ENCODE measurements around the gene SPR.

The SPR gene

GRCh38 chr2:72897785-72898584, 10.8 kb downstream of the SPR start:
- DNase-seq (ENCODE audit: low read depth in 1 of 2, low spot score in 1 of 2) = no peak
- no peak overlapping the region for H3K4me3 ChIP-seq (replicated peaks; ENCODE audit: insufficient read depth, low read length)
- no peak overlapping the region for H3K27ac ChIP-seq (replicated peaks)
- H3K27me3 ChIP-seq (ENCODE audit: insufficient read depth, poor library complexity, severe bottlenecking) = peaks cover 22% of the 10 kb centered on the region
- TF ChIP-seq SPI1 (IDR thresholded peaks at IDR 0.05; ENCODE audit: borderline replicate concordance, low read depth) = no peak
- TF ChIP-seq CTCF (IDR thresholded peaks at IDR 0.05; ENCODE audit: insufficient read depth, low read length) = no peak
- no peak for TF ChIP-seq POLR2AphosphoS5 (IDR thresholded peaks at IDR 0.05; ENCODE audit: low read depth)
- TF ChIP-seq GABPA (IDR thresholded peaks at IDR 0.05; ENCODE audit: low read depth) = no peak
- TF ChIP-seq REST (IDR thresholded peaks at IDR 0.05; ENCODE audit: insufficient replicate concordance, low read depth) = no peak

DNA sequence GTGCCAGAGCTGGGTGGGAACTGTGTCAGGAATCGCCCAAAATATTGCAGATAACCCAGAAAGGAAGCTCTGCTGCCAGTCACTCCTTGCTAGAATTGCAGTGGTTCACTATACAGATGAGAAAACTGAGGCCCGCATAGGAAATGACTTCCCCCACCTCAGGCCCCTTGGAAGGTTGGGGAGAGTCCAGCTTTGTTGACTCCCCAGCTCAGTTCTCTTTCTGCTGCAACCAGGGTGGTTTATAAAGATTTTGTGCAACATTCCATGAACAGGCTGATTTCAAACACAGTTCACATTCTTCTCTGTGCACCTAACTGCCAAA, 11.3 kb downstream of the SPR start:
- Histone ChIP-seq H3K4me3 (replicated peaks; ENCODE audit: insufficient read depth, low read length) (no peak overlapping the region), H3K27ac (replicated peaks) (no peak overlapping the region), H3K27me3 (ENCODE audit: insufficient read depth, poor library complexity, severe bottlenecking) (peaks cover 28% of the 10 kb centered on the region)
- no peak for TF ChIP-seq REST (IDR thresholded peaks at IDR 0.05; ENCODE audit: insufficient replicate concordance, low read depth)
- TF ChIP-seq POLR2AphosphoS5 (IDR thresholded peaks at IDR 0.05; ENCODE audit: low read depth) = no peak
- TF ChIP-seq GABPA (IDR thresholded peaks at IDR 0.05; ENCODE audit: low read depth) = no peak
- no peak for TF ChIP-seq CTCF (IDR thresholded peaks at IDR 0.05; ENCODE audit: insufficient read depth, low read length)
- no peak for TF ChIP-seq SPI1 (IDR thresholded peaks at IDR 0.05; ENCODE audit: borderline replicate concordance, low read depth)
- no peak for DNase-seq (ENCODE audit: low read depth in 1 of 2, low spot score in 1 of 2)

DNA sequence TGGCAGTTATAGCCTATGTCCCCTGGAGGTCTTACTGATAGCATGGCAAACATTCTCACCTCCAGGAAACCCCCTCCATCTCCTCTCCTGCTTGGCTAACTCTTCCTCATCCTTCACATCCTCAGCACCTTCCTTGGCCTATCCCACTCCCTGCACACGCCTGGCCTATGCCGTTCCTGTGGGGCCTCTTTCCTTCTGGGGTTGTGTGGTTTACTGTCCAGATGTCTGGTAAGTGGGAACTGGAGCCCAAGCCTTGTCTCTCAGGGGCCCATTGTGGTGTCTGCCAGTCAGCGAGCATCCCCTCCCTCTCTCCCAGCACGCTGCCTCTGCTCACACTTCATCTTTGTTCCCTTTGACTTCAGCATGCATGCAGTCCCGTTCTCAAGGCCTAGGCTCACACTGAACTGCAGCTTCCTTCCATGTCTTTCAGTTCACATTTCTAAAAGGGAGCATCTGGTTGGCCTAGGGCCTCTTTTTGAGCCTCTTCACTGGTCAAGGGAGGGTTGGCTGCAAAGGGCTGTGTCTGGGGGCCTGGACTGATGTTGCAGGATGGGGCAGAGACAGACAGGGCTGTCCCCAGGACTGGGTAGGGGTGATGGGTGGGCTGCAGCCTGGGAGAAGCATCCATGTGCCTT, 13.1 kb downstream of the SPR start:
- no peak overlapping the region for H3K27ac ChIP-seq (replicated peaks)
- H3K4me3 ChIP-seq (replicated peaks; ENCODE audit: insufficient read depth, low read length) = no peak overlapping the region
- DNase-seq (ENCODE audit: low read depth in 1 of 2, low spot score in 1 of 2) = no peak
- peaks cover 31% of the 10 kb centered on the region for H3K27me3 ChIP-seq (ENCODE audit: insufficient read depth, poor library complexity, severe bottlenecking)
- TF ChIP-seq REST (IDR thresholded peaks at IDR 0.05; ENCODE audit: insufficient replicate concordance, low read depth) = no peak
- TF ChIP-seq CTCF (IDR thresholded peaks at IDR 0.05; ENCODE audit: insufficient read depth, low read length) = no peak
- no peak for TF ChIP-seq SPI1 (IDR thresholded peaks at IDR 0.05; ENCODE audit: borderline replicate concordance, low read depth)
- TF ChIP-seq GABPA (IDR thresholded peaks at IDR 0.05; ENCODE audit: low read depth) = no peak
- TF ChIP-seq POLR2AphosphoS5 (IDR thresholded peaks at IDR 0.05; ENCODE audit: low read depth) = no peak

Measured in HL-60 (cell line).